ENCODE results near the gene ACADVL.

DNA sequence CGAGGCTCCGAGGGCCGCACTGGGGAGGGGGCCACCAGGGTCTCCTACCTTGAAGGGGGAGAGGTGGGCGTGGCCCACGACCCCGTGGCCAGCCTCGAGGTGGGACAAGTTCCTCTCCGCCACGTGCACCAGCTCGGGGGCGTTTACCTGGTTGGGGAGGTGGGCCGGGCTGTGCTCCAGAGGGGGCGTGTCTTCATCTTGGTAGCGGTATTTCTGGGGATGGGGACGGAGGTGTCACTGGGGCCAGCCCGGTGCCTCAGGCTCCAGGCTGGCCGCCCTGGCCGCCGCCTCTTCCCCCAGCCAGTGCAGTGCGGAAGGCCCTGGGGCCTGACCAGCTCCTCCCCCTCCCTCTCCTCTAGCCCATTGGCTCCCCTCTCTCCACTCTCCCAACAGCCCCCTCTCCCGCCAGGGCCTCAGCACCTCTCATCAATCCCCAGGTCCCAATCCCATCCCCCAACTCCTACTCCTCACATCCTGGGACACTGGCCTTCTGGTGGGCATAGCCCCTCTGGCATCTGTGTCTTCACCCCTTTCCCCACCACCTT lies 11.6 kb upstream of the ACADVL start:
- no peak for TF ChIP-seq POLR2A (IDR thresholded peaks at IDR 0.05; ENCODE audit: low read depth)
- TF ChIP-seq, protein P1, sequence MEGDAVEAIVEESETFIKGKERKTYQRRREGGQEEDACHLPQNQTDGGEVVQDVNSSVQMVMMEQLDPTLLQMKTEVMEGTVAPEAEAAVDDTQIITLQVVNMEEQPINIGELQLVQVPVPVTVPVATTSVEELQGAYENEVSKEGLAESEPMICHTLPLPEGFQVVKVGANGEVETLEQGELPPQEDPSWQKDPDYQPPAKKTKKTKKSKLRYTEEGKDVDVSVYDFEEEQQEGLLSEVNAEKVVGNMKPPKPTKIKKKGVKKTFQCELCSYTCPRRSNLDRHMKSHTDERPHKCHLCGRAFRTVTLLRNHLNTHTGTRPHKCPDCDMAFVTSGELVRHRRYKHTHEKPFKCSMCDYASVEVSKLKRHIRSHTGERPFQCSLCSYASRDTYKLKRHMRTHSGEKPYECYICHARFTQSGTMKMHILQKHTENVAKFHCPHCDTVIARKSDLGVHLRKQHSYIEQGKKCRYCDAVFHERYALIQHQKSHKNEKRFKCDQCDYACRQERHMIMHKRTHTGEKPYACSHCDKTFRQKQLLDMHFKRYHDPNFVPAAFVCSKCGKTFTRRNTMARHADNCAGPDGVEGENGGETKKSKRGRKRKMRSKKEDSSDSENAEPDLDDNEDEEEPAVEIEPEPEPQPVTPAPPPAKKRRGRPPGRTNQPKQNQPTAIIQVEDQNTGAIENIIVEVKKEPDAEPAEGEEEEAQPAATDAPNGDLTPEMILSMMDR (IDR thresholded peaks at IDR 0.05): no peak

All from esophagus muscularis mucosa (tissue), 3 donors.